Thyroid gland (tissue), 4 donors: ENCODE measurements around the gene WFIKKN1. TPM values are rescaled to one million over a fixed set of nuclear protein-coding genes. Genes with fewer than 3 reads are reported as not detected.

Source experiments
- DNase-seq, 2 donors: peaks; one replicate each; pipeline ENCODE4 v3.0.0-alpha.2; 2019
- H3K27ac ChIP-seq, 3 donors: fragments of 200-600 bp; sonication (generic); 1 replicate in 2 of 3; 2 replicates in 1 of 3; pipeline ENCODE4 v1.5.1; 2016 to 2019; ENCODE audit warnings: mild to moderate bottlenecking in 1 of 3, moderate library complexity in 1 of 3
- H3K27me3 ChIP-seq: fragments of 200-600 bp; sonication (generic); one replicate; pipeline ENCODE4 v1.5.1; 2019
- H3K36me3 ChIP-seq, 2 donors: fragments of 200-600 bp; sonication (generic); one replicate each; pipeline ENCODE4 v1.5.1; 2016 to 2019
- H3K4me1 ChIP-seq, 2 donors: fragments of 200-600 bp; sonication (generic); one replicate each; pipeline ENCODE4 v1.5.1; 2017 to 2019
- H3K4me3 ChIP-seq, 3 donors: fragments of 200-600 bp; sonication (generic); replicated peaks in 1 of 3; 1 replicate in 2 of 3; 2 replicates in 1 of 3; pipeline ENCODE4 v1.5.1; 2016; ENCODE audit warnings: mild to moderate bottlenecking in 1 of 3
- H3K9me3 ChIP-seq: fragments of 200-600 bp; sonication (generic); one replicate; pipeline ENCODE4 v1.5.1; 2017
- CTCF ChIP-seq, 6 experiments: fragments of 200-600 bp in 3 of 6; fragments of 450-650 bp in 3 of 6; sonication (generic) in 3 of 6; IDR thresholded peaks; one replicate each; pipeline ENCODE4 v1.5.1; 2016 to 2019; ENCODE audit warnings: antibody characterized with exemption in 6 of 6, mild to moderate bottlenecking in 2 of 6, inconsistent platforms in 1 of 6, moderate library complexity in 1 of 6
- POLR2A ChIP-seq, 2 donors: fragments of 450-650 bp; IDR thresholded peaks; one replicate each; pipeline ENCODE4 v1.6.1; 2017; ENCODE audit warnings: antibody characterized with exemption in 2 of 2, mild to moderate bottlenecking in 2 of 2, moderate library complexity in 1 of 2
- WGBS, 2 donors: methylation state at CpG; one replicate each; pipeline ENCODE4 v1.1.5; 2017; 5-methylcytosine and 5-hydroxymethylcytosine counted together
- intact Hi-C: fragments of 100-400 bp; cut with DNase I; formaldehyde crosslinking; loops from one replicate; pipeline ENCODE4 v1.15.1; 2023
- total RNA-seq, 4 donors: library from RNA; depleted of rRNA; stranded (reverse); fragments of >200 nt; gene quantifications; one replicate each; pipeline ENCODE4 v1.2.3, GENCODE V29; 2016

WFIKKN1 gene
- total RNA-seq, 4 donors from 2014 or later = 0.13 to 1.8 (median 0.77) TPM

- 90 to 95% methylated on average over 20 to 29 of the region's 35 CpGs for WGBS, 2 donors
- no peaks in the 10 kb centered on the region for H3K9me3 ChIP-seq
- TF ChIP-seq CTCF (IDR thresholded peaks at IDR 0.05) (no peak), POLR2A (IDR thresholded peaks at IDR 0.05) (no peak)
- intact Hi-C loops = no loop called here
- no peak overlapping the region for H3K27ac ChIP-seq
- H3K36me3 ChIP-seq = no peaks in the 10 kb centered on the region
- DNase-seq = no peak
- H3K4me3 ChIP-seq = no peak overlapping the region
- no peaks in the 10 kb centered on the region for H3K27me3 ChIP-seq
- peaks cover 5 to 12% of the 10 kb centered on the region in 2 donors for H3K4me1 ChIP-seq
These were observed 28.1 kb downstream of the WFIKKN1 start for GRCh38 chr16:658679-659571.

- intact Hi-C loops = no loop called here
- Histone ChIP-seq H3K27ac (no peak overlapping the region), H3K27me3 (no peaks in the 10 kb centered on the region), H3K36me3 (no peaks in the 10 kb centered on the region), H3K4me1 (peaks cover 5 to 12% of the 10 kb centered on the region in 2 donors), H3K4me3 (no peak overlapping the region), H3K9me3 (no peaks in the 10 kb centered on the region)
- 91 to 100% methylated on average over 1 to 8 of the region's 20 CpGs for WGBS, 2 donors
- TF ChIP-seq POLR2A (IDR thresholded peaks at IDR 0.05) (no peak), CTCF (IDR thresholded peaks at IDR 0.05) (no peak)
- no peak for DNase-seq
These were observed 28.8 kb downstream of the WFIKKN1 start for GRCh38 chr16:659618-660017.

GRCh38 chr16:660132-660458 is 29.3 kb downstream of the WFIKKN1 start:
- H3K4me3 ChIP-seq = no peak overlapping the region
- intact Hi-C loops = no loop called here
- WGBS, 2 donors = 48 to 71% methylated on average over 2 to 5 of the region's 6 CpGs

GRCh38 chr16:660459-661183 is 29.8 kb downstream of the WFIKKN1 start:
- no peaks in the 10 kb centered on the region for H3K36me3 ChIP-seq
- H3K9me3 ChIP-seq = no peaks in the 10 kb centered on the region
- peak; percentile 93 to 97 for DNase-seq
- intact Hi-C loops = no loop called here
- H3K4me1 ChIP-seq = peaks cover 5 to 12% of the 10 kb centered on the region in 2 donors
- TF ChIP-seq POLR2A (IDR thresholded peaks at IDR 0.05) (peak in 1 of 2 donors; percentile 33), CTCF (IDR thresholded peaks at IDR 0.05) (peak; percentile 23 to 61 (median 42))
- H3K4me3 ChIP-seq = no peak overlapping the region
- H3K27me3 ChIP-seq = no peaks in the 10 kb centered on the region
- WGBS, 2 donors = 41 to 54% methylated on average over 12 to 24 of the region's 43 CpGs
- peak overlapping the region in 1 of 3 donors; percentile 63 for H3K27ac ChIP-seq

More at GRCh38 chr16:660132-660458, 29.3 kb downstream of the WFIKKN1 start:
- peaks cover 5 to 12% of the 10 kb centered on the region in 2 donors for H3K4me1 ChIP-seq
- TF ChIP-seq CTCF (IDR thresholded peaks at IDR 0.05) (no peak), POLR2A (IDR thresholded peaks at IDR 0.05) (no peak)
- no peaks in the 10 kb centered on the region for H3K9me3 ChIP-seq
- peak overlapping the region in 1 of 3 donors; percentile 63 for H3K27ac ChIP-seq
- no peak for DNase-seq
- H3K27me3 ChIP-seq = no peaks in the 10 kb centered on the region
- H3K36me3 ChIP-seq = no peaks in the 10 kb centered on the region
